Measurements from ENCODE around the gene OTUD7B. TPM values are rescaled to one million over a fixed set of nuclear protein-coding genes. Genes with fewer than 3 reads are reported as not detected.

OTUD7B gene
- total and polyA plus RNA-seq, 2 of the 8 experiments (the other 6 are each of a cell fraction or from before 2014, with no cell fraction given) = 4.2 to 21.5 TPM

GRCh38 chr1:149936170-149936991 is 74.1 kb downstream of the OTUD7B start, which contains the start of gene MTMR11:
Gene MTMR11, minus strand, starts transcription at chr1:149936879. Its CDS starts 232 bp downstream, at chr1:149936647.
- no peaks in the 10 kb centered on the region for H3K79me2 ChIP-seq (ENCODE audit: control insufficient read depth in 1 of 2, insufficient read depth in 2 of 2, low read length in 2 of 2)
- H3K23me2 ChIP-seq (ENCODE audit: low read depth, low read length) = peaks cover 2% of the 10 kb centered on the region; the same call in 1 of the 2 replicates
- H3K27ac ChIP-seq (ENCODE audit: low read depth, low read length) = no peak within 1 kb of the TSS
- H3K4ac ChIP-seq (replicated peaks; ENCODE audit: insufficient read length, low read depth, low read length) = no peak within 1 kb of the TSS
- peak within 1 kb of the TSS; percentile 22; the same call in 1 of the 2 replicates for H2BK5ac ChIP-seq (ENCODE audit: low read depth, low read length)
- H2BK20ac ChIP-seq (ENCODE audit: low read length) = no peak within 1 kb of the TSS
- H4K20me1 ChIP-seq (replicated peaks in 1 of 2; ENCODE audit: control insufficient read depth in 1 of 2, insufficient read depth in 2 of 2, low read length in 2 of 2) = no peaks in the 10 kb centered on the region
- no peak within 1 kb of the TSS; a peak in 1 of 7 replicates for H3K9ac ChIP-seq (replicated peaks in 1 of 4; ENCODE audit: extremely low read depth in 1 of 4, low read depth in 3 of 4, low read length in 3 of 4)
- H3K27me3 ChIP-seq (replicated peaks in 1 of 4; ENCODE audit: control insufficient read depth in 3 of 4, extremely low read depth in 1 of 4, insufficient read depth in 3 of 4, low read length in 3 of 4) = no peaks in the 10 kb centered on the region
- no peaks in the 10 kb centered on the region for H3K79me1 ChIP-seq (ENCODE audit: low read depth, low read length)
- 0 out of 2 replicates have a peak within 1 kb of the TSS, but pooled peaks have one; percentile 22 for H3K18ac ChIP-seq (ENCODE audit: extremely low read depth, low read length)
- H2AFZ ChIP-seq (ENCODE audit: low read length) = 0 out of 2 replicates have a peak within 1 kb of the TSS, but pooled peaks have one; percentile 82
- H3K9me3 ChIP-seq (ENCODE audit: insufficient read depth in 2 of 2, low read depth in 1 of 2, low read length in 1 of 2) = no peaks in the 10 kb centered on the region
- H3K4me2 ChIP-seq (ENCODE audit: insufficient read depth in 1 of 2, low read depth in 2 of 2, low read length in 2 of 2) = peak within 1 kb of the TSS; percentile 64 to 77
- no peak within 1 kb of the TSS for H4K5ac ChIP-seq (ENCODE audit: insufficient read length, low read depth, low read length)
- no peak within 1 kb of the TSS for H3K23ac ChIP-seq (ENCODE audit: insufficient read length)
- H3K36me3 ChIP-seq (ENCODE audit: control insufficient read depth in 2 of 4, insufficient read depth in 4 of 4, low read length in 3 of 4) = no peaks in the 10 kb centered on the region
- no peak within 1 kb of the TSS for H3K14ac ChIP-seq (ENCODE audit: insufficient read length)
- WGBS, 2 experiments (ENCODE audit: extremely low coverage in 1 of 2, insufficient coverage in 1 of 2, insufficient read length in 1 of 2, insufficient replicate concordance in 2 of 2, low coverage in 1 of 2, low lambda C conversion rate in 2 of 2, missing lambda C conversion rate in 1 of 2) = 37% methylated on average over 18 of the region's 18 CpGs; no CpG with 5 or more reads in 1 of the 2 experiments
- no peak within 1 kb of the TSS for H3K56ac ChIP-seq (replicated peaks; ENCODE audit: insufficient read length, low read depth, low read length)
- ChIA-PET CTCF (ENCODE audit: partially characterized antibody) (interaction anchor here (0.6 to 1.7 kb wide), 2 partner anchors 20 to 72 kb away, joined by 3 to 5 read pairs; no protein-coding TSS in a partner anchor), POLR2A (ENCODE audit: partially characterized antibody) (interaction anchor here (0.7 to 5.8 kb wide), 6 partner anchors 7 to 228 kb away, joined by 3 to 65 read pairs (median 5); partner anchors contain the start of gene SF3B4)
- FAIRE-seq (no peak), DNase-seq (ENCODE audit: low read depth in 1 of 2, low spot score in 2 of 2) (no peak)
- peak within 1 kb of the TSS; percentile 63; the same call in 1 of the 2 replicates for H2BK12ac ChIP-seq (ENCODE audit: low read depth, low read length)
- no peak within 1 kb of the TSS; the same call in 1 of the 2 replicates for H2BK15ac ChIP-seq (ENCODE audit: low read length)
- H3K4me1 ChIP-seq (replicated peaks in 1 of 4; ENCODE audit: control insufficient read depth in 3 of 4, insufficient read depth in 4 of 4, low read length in 3 of 4) = peaks cover 5 to 19% (median 12%) of the 10 kb centered on the region in 4 experiments
- H2BK120ac ChIP-seq (replicated peaks; ENCODE audit: low read depth, low read length) = no peak within 1 kb of the TSS
- peak within 1 kb of the TSS; percentile 9; the same call in 1 of the 2 replicates for H4K8ac ChIP-seq (ENCODE audit: extremely low read depth, insufficient read depth, low read length)
- peak within 1 kb of the TSS; percentile 45 for H4K91ac ChIP-seq (replicated peaks; ENCODE audit: insufficient read length, low read length)
- H3K4me3 ChIP-seq (ENCODE audit: extremely low read depth in 1 of 4, insufficient read depth in 2 of 4, low read depth in 3 of 4, low read length in 4 of 4) = peak within 1 kb of the TSS in 3 of 4 experiments; percentile 17 to 55 (median 24); a peak in 5 of 8 replicates
- H2AK5ac ChIP-seq (ENCODE audit: low read depth, low read length) = no peak within 1 kb of the TSS
- TF ChIP-seq EGR1 (IDR thresholded peaks at IDR 0.05; ENCODE audit: borderline replicate concordance, low read depth, low read length) (no peak), ATF3 (IDR thresholded peaks at IDR 0.05; ENCODE audit: insufficient read depth, low read depth, low read length) (no peak), TAF1 (IDR thresholded peaks at IDR 0.05; ENCODE audit: low read depth, low read length) (no peak), SIN3A (conservative IDR thresholded peaks at IDR 0.05 in 1 of 2, IDR thresholded peaks at IDR 0.05 in 1 of 2; ENCODE audit: low read depth in 1 of 2, low read length in 2 of 2) (no peak), CTCF (IDR thresholded peaks at IDR 0.05; ENCODE audit: control extremely low read depth in 1 of 3, insufficient read depth in 1 of 3, low read depth in 1 of 3, low read length in 3 of 3) (no peak), NRF1 (IDR thresholded peaks at IDR 0.05; ENCODE audit: low read depth, low read length) (no peak), HDAC6 (IDR thresholded peaks at IDR 0.05; ENCODE audit: low read depth, low read length) (no peak)

Data from H1 (cell line).